Skin of body (tissue), 2 donors: ENCODE measurements around the gene CDH4. TPM values are rescaled to one million over a fixed set of nuclear protein-coding genes. Genes with fewer than 3 reads are reported as not detected.

Source experiments
- DNase-seq: peaks from one replicate; lab custom pipeline; 2025; lab: John Stamatoyannopoulos, UW
- total RNA-seq: library from RNA; depleted of rRNA; stranded (reverse); fragments of >200 nt; gene quantifications from one replicate; pipeline ENCODE4 v1.2.3, GENCODE V29; 2014

Gene CDH4
- total RNA-seq, 1 donor from 2014 or later = 0.10 TPM

GRCh38 chr20:61646453-61646852 is 394.4 kb downstream of the CDH4 start:
- DNase-seq = no peak

GRCh38 chr20:61646986-61647385 is 394.9 kb downstream of the CDH4 start:
- DNase-seq = no peak

GRCh38 chr20:61647702-61648101 is 395.6 kb downstream of the CDH4 start:
- DNase-seq = no peak

- DNase-seq = no peak
These were observed 397.2 kb downstream of the CDH4 start for GRCh38 chr20:61649105-61649859.

- DNase-seq = no peak
These were observed 397.8 kb downstream of the CDH4 start for GRCh38 chr20:61649860-61650162.

GRCh38 chr20:61650912-61651733 is 399.1 kb downstream of the CDH4 start:
- no peak for DNase-seq

GRCh38 chr20:61652146-61652545 is 400.1 kb downstream of the CDH4 start:
- DNase-seq = no peak

- no peak for DNase-seq
These were observed 402.7 kb downstream of the CDH4 start for GRCh38 chr20:61654726-61655125.

- no peak for DNase-seq
These were observed 403.5 kb downstream of the CDH4 start for GRCh38 chr20:61655591-61655990.

GRCh38 chr20:61656198-61656597 is 404.1 kb downstream of the CDH4 start:
- DNase-seq = no peak

- DNase-seq = no peak
These were observed 405.8 kb downstream of the CDH4 start for GRCh38 chr20:61657721-61658377.

GRCh38 chr20:61658563-61658962 is 406.5 kb downstream of the CDH4 start:
- no peak for DNase-seq

- peak; percentile 42 for DNase-seq
These were observed 407.4 kb downstream of the CDH4 start for GRCh38 chr20:61659246-61659993.

GRCh38 chr20:61659994-61660346 is 407.9 kb downstream of the CDH4 start:
- no peak for DNase-seq

- no peak for DNase-seq
These were observed 408.5 kb downstream of the CDH4 start for GRCh38 chr20:61660559-61660958.

- DNase-seq = no peak
These were observed 409.0 kb downstream of the CDH4 start for GRCh38 chr20:61661025-61661424.

GRCh38 chr20:61661583-61661982 is 409.5 kb downstream of the CDH4 start:
- DNase-seq = no peak

- DNase-seq = no peak
These were observed 410.3 kb downstream of the CDH4 start for GRCh38 chr20:61662226-61662967.

- DNase-seq = no peak
These were observed 410.9 kb downstream of the CDH4 start for GRCh38 chr20:61662968-61663331.

GRCh38 chr20:61663521-61664425 is 411.7 kb downstream of the CDH4 start:
- no peak for DNase-seq
